WTC11 (cell line): ENCODE measurements around the gene MKI67. TPM values are rescaled to one million over a fixed set of nuclear protein-coding genes. Genes with fewer than 3 reads are reported as not detected.

Experiments used
- ATAC-seq: fragments of 200-7000 bp; cut with Tn5 transposase; 2 replicates; pipeline ENCODE4 v1.10.0; 2021; ENCODE audit warnings: mild to moderate bottlenecking, moderate library complexity
- CTCF ChIA-PET: fragments of 300-600 bp; sonication (Branson Sonifier 250); formaldehyde crosslinking; loops from one replicate; lab custom pipeline; 2021; ENCODE audit warnings: antibody characterized with exemption; lab: Charles Lee
- POLR2A ChIA-PET: fragments of 350-600 bp; sonication (Branson Sonifier 250); formaldehyde crosslinking; loops from one replicate; lab custom pipeline; 2021; ENCODE audit warnings: antibody characterized with exemption; lab: Charles Lee
- DNase-seq: peaks from one replicate; pipeline ENCODE4 v3.0.0; 2021; ENCODE audit warnings: low spot score
- H3K27ac Mint-ChIP-seq: 2 replicates; pipeline ENCODE4 v1.8.0; 2021; ENCODE audit warnings: mixed read lengths
- H3K27me3 Mint-ChIP-seq: 2 replicates; pipeline ENCODE4 v1.8.0; 2021; ENCODE audit warnings: low read depth, mild to moderate bottlenecking, moderate library complexity, mixed read lengths
- H3K36me3 Mint-ChIP-seq: 2 replicates; pipeline ENCODE4 v1.8.0; 2021; ENCODE audit warnings: mixed read lengths
- H3K4me1 Mint-ChIP-seq: 2 replicates; pipeline ENCODE4 v1.8.0; 2022; ENCODE audit warnings: mixed read lengths
- H3K4me3 Mint-ChIP-seq: 2 replicates; pipeline ENCODE4 v1.8.0; 2021; ENCODE audit warnings: mild to moderate bottlenecking, moderate library complexity, mixed read lengths
- H3K9me3 Mint-ChIP-seq: 2 replicates; pipeline ENCODE4 v1.8.0; 2021; ENCODE audit warnings: mixed read lengths
- CREM ChIP-seq: sonication (generic); formaldehyde crosslinking; IDR thresholded peaks from 2 replicates; pipeline ENCODE4 v1.8.1; 2022; ENCODE audit warnings: mild to moderate bottlenecking, missing genetic modification reagents, moderate library complexity
- CTCF ChIP-seq: fragments of 200-600 bp; IDR thresholded peaks from 2 replicates; pipeline ENCODE4 v1.8.0; 2022; ENCODE audit warnings: antibody characterized with exemption
- E2F1 ChIP-seq: sonication (generic); formaldehyde crosslinking; IDR thresholded peaks from 2 replicates; pipeline ENCODE4 v1.8.0; 2022; ENCODE audit warnings: mild to moderate bottlenecking, missing genetic modification reagents
- FOXJ3 ChIP-seq: sonication (generic); formaldehyde crosslinking; IDR thresholded peaks from 2 replicates; pipeline ENCODE4 v1.9.0; 2021; ENCODE audit warnings: missing genetic modification reagents, mild to moderate bottlenecking, borderline replicate concordance
- FOXK1 ChIP-seq: sonication (generic); formaldehyde crosslinking; IDR thresholded peaks from 2 replicates; pipeline ENCODE4 v1.8.0; 2022; ENCODE audit warnings: mild to moderate bottlenecking, moderate library complexity, missing genetic modification reagents
- GABPB1 ChIP-seq: sonication (generic); formaldehyde crosslinking; IDR thresholded peaks from 2 replicates; pipeline ENCODE4 v1.8.1; 2023; ENCODE audit warnings: mild to moderate bottlenecking, missing genetic modification reagents
- KAT7 ChIP-seq: sonication (generic); formaldehyde crosslinking; IDR thresholded peaks from 2 replicates; pipeline ENCODE4 v1.8.1; 2023; ENCODE audit warnings: missing genetic modification reagents, mild to moderate bottlenecking, borderline replicate concordance
- MAX ChIP-seq: sonication (generic); formaldehyde crosslinking; IDR thresholded peaks from 2 replicates; pipeline ENCODE4 v1.8.0; 2022; ENCODE audit warnings: mild to moderate bottlenecking, missing genetic modification reagents
- MYBL2 ChIP-seq: sonication (generic); formaldehyde crosslinking; IDR thresholded peaks from 2 replicates; pipeline ENCODE4 v1.8.1; 2023; ENCODE audit warnings: mild to moderate bottlenecking, moderate library complexity, missing genetic modification reagents
- OVOL2 ChIP-seq: fragments of 250-450 bp; sonication (Bioruptor Pico); IDR thresholded peaks from 2 replicates; pipeline ENCODE4 v1.9.0; 2021; ENCODE audit warnings: mild to moderate bottlenecking, borderline replicate concordance
- PRRX2 ChIP-seq: fragments of 250-450 bp; sonication (Bioruptor Pico); IDR thresholded peaks from 2 replicates; pipeline ENCODE4 v1.8.0; 2021; ENCODE audit warnings: mild to moderate bottlenecking
- SP1 ChIP-seq: sonication (generic); formaldehyde crosslinking; conservative IDR thresholded peaks from 2 replicates; pipeline ENCODE4 v1.8.1; 2022; ENCODE audit warnings: missing genetic modification reagents
- ZNF138 ChIP-seq: sonication (generic); formaldehyde crosslinking; conservative IDR thresholded peaks from 2 replicates; pipeline ENCODE4 v1.8.1; 2022; ENCODE audit warnings: mild to moderate bottlenecking, moderate library complexity, missing genetic modification reagents
- ZNF219 ChIP-seq: sonication (generic); formaldehyde crosslinking; IDR thresholded peaks from 2 replicates; pipeline ENCODE4 v1.8.0; 2023; ENCODE audit warnings: missing genetic modification reagents, mild to moderate bottlenecking, borderline replicate concordance
- ZNF232 ChIP-seq: sonication (generic); formaldehyde crosslinking; IDR thresholded peaks from 2 replicates; pipeline ENCODE4 v1.8.0; 2022; ENCODE audit warnings: mild to moderate bottlenecking, missing genetic modification reagents
- total RNA-seq: library from RNA; stranded (reverse); gene quantifications from 3 replicates; pipeline ENCODE4 v1.2.3, GENCODE V29; 2021
- TF ChIP-seq, protein P1 (sequence below): fragments of 250-450 bp; sonication (Bioruptor Pico); IDR thresholded peaks from 2 replicates; pipeline ENCODE4 v1.9.0; 2021; ENCODE audit warnings: mild to moderate bottlenecking
- TF ChIP-seq, protein P2 (sequence below): sonication (generic); formaldehyde crosslinking; IDR thresholded peaks from 2 replicates; pipeline ENCODE4 v1.8.1; 2023; ENCODE audit warnings: mild to moderate bottlenecking, missing genetic modification reagents, borderline replicate concordance

The MKI67 gene
- total RNA-seq, 1 experiment from 2014 or later: 118 TPM

DNA sequence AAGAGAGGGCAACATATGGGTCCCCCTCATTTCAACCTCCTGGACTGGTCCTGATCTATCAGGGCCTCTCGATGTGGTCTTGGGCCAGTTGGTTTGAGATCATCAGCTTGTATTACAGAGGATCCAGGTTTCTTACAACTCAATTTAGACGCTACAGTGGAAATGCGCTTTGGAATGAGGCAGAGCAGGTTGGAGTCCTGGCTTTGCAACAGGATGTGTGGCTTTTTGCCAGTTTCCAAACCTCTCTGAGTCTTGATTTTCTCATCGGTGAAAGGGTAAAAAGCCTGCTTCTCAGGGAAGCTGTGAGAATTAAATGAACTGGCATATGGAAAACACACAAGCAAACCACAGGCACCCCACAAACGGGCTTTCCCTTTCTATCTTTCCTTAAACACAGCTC, 37.5 kb upstream of the MKI67 start:
- Mint-ChIP-seq H3K9me3 (0 out of 2 replicates have a peak, but pooled peaks cover 3% of the 10 kb centered on the region), H3K36me3 (no peaks in the 10 kb centered on the region), H3K4me1 (peaks cover 31% of the 10 kb centered on the region), H3K27ac (no peak overlapping the region), H3K4me3 (no peak overlapping the region), H3K27me3 (no peaks in the 10 kb centered on the region)
- TF ChIP-seq GABPB1 (CRISPR knock-in tag) (no peak), E2F1 (CRISPR knock-in tag) (no peak), FOXK1 (CRISPR knock-in tag) (no peak), ZNF138 (CRISPR knock-in tag) (no peak)
- TF ChIP-seq, protein P1, sequence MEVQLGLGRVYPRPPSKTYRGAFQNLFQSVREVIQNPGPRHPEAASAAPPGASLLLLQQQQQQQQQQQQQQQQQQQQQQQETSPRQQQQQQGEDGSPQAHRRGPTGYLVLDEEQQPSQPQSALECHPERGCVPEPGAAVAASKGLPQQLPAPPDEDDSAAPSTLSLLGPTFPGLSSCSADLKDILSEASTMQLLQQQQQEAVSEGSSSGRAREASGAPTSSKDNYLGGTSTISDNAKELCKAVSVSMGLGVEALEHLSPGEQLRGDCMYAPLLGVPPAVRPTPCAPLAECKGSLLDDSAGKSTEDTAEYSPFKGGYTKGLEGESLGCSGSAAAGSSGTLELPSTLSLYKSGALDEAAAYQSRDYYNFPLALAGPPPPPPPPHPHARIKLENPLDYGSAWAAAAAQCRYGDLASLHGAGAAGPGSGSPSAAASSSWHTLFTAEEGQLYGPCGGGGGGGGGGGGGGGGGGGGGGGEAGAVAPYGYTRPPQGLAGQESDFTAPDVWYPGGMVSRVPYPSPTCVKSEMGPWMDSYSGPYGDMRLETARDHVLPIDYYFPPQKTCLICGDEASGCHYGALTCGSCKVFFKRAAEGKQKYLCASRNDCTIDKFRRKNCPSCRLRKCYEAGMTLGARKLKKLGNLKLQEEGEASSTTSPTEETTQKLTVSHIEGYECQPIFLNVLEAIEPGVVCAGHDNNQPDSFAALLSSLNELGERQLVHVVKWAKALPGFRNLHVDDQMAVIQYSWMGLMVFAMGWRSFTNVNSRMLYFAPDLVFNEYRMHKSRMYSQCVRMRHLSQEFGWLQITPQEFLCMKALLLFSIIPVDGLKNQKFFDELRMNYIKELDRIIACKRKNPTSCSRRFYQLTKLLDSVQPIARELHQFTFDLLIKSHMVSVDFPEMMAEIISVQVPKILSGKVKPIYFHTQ (CRISPR knock-in tag): no peak
- POLR2A ChIA-PET: no interaction called here
- CTCF ChIA-PET: interaction anchor here (0.6 to 1.4 kb wide), 4 partner anchors 14 to 48 kb away, joined by 3 to 8 read pairs (median 4); no protein-coding TSS in a partner anchor
- ATAC-seq (no peak), DNase-seq (no peak)

GRCh38 chr10:128161031-128161430, 34.8 kb upstream of the MKI67 start:
- H3K4me3 Mint-ChIP-seq: no peak overlapping the region
- H3K27ac Mint-ChIP-seq: no peak overlapping the region
- CTCF ChIA-PET: interaction anchor here (1.9 kb wide), 1 partner anchor 17 kb away, joined by 8 read pairs; no protein-coding TSS in a partner anchor

GRCh38 chr10:128160297-128160711, 34.1 kb upstream of the MKI67 start:
- ChIA-PET CTCF (interaction anchor here (0.9 to 1.9 kb wide), 3 partner anchors 18 to 108 kb away, joined by 3 to 8 read pairs (median 4); no protein-coding TSS in a partner anchor), POLR2A (no interaction called here)
- no peak overlapping the region for H3K27ac Mint-ChIP-seq
- no peaks in the 10 kb centered on the region; the same call in 1 of the 2 replicates for H3K27me3 Mint-ChIP-seq
- H3K9me3 Mint-ChIP-seq: no peaks in the 10 kb centered on the region
- H3K4me3 Mint-ChIP-seq: no peak overlapping the region
- peaks cover 24% of the 10 kb centered on the region for H3K4me1 Mint-ChIP-seq
- peak; percentile 39; the same call in 1 of the 2 replicates for ATAC-seq
- DNase-seq: no peak
- no peaks in the 10 kb centered on the region for H3K36me3 Mint-ChIP-seq
- no peak for TF ChIP-seq ZNF219
- TF ChIP-seq ZNF232 (CRISPR knock-in tag): no peak
- TF ChIP-seq OVOL2 (CRISPR knock-in tag): no peak
- no peak for TF ChIP-seq KAT7 (CRISPR knock-in tag)
- TF ChIP-seq, protein P2, sequence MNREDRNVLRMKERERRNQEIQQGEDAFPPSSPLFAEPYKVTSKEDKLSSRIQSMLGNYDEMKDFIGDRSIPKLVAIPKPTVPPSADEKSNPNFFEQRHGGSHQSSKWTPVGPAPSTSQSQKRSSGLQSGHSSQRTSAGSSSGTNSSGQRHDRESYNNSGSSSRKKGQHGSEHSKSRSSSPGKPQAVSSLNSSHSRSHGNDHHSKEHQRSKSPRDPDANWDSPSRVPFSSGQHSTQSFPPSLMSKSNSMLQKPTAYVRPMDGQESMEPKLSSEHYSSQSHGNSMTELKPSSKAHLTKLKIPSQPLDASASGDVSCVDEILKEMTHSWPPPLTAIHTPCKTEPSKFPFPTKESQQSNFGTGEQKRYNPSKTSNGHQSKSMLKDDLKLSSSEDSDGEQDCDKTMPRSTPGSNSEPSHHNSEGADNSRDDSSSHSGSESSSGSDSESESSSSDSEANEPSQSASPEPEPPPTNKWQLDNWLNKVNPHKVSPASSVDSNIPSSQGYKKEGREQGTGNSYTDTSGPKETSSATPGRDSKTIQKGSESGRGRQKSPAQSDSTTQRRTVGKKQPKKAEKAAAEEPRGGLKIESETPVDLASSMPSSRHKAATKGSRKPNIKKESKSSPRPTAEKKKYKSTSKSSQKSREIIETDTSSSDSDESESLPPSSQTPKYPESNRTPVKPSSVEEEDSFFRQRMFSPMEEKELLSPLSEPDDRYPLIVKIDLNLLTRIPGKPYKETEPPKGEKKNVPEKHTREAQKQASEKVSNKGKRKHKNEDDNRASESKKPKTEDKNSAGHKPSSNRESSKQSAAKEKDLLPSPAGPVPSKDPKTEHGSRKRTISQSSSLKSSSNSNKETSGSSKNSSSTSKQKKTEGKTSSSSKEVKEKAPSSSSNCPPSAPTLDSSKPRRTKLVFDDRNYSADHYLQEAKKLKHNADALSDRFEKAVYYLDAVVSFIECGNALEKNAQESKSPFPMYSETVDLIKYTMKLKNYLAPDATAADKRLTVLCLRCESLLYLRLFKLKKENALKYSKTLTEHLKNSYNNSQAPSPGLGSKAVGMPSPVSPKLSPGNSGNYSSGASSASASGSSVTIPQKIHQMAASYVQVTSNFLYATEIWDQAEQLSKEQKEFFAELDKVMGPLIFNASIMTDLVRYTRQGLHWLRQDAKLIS (CRISPR knock-in tag): no peak
- no peak for TF ChIP-seq FOXJ3 (CRISPR knock-in tag)
- TF ChIP-seq PRRX2 (CRISPR knock-in tag): no peak
- TF ChIP-seq SP1 (CRISPR knock-in tag): no peak
- no peak for TF ChIP-seq CREM (CRISPR knock-in tag)
- no peak for TF ChIP-seq CTCF

More at GRCh38 chr10:128161031-128161430, 34.8 kb upstream of the MKI67 start:
- no peaks in the 10 kb centered on the region; the same call in 1 of the 2 replicates for H3K27me3 Mint-ChIP-seq
- no peak for DNase-seq
- H3K9me3 Mint-ChIP-seq: no peaks in the 10 kb centered on the region
- peaks cover 31% of the 10 kb centered on the region for H3K4me1 Mint-ChIP-seq
- TF ChIP-seq, protein P1 (CRISPR knock-in tag): no peak
- TF ChIP-seq MYBL2 (CRISPR knock-in tag) (no peak), MAX (no peak)
- ATAC-seq: no peak
- no peaks in the 10 kb centered on the region for H3K36me3 Mint-ChIP-seq
- POLR2A ChIA-PET: no interaction called here
